HEK293T (cell line): ENCODE measurements around the gene NR5A1.

Source experiments
- CTCF ChIA-PET: fragments of 350-600 bp; formaldehyde crosslinking; extraction: SDS; loops from one replicate; lab custom pipeline; 2021; ENCODE audit warnings: antibody characterized with exemption, inconsistent platforms; lab: Yijun Ruan, JAX
- POLR2A ChIA-PET: fragments of 350-600 bp; formaldehyde crosslinking; extraction: SDS; loops from one replicate; lab custom pipeline; 2020; ENCODE audit warnings: antibody characterized with exemption, inconsistent platforms; lab: Yijun Ruan, JAX
- DNase-seq: peaks from one replicate; pipeline ENCODE4 v3.0.0; 2012; ENCODE audit warnings: mixed read lengths; ENCODE audit errors: extremely low spot score
- ARNT ChIP-seq: fragments of 450-650 bp; IDR thresholded peaks from 2 replicates; pipeline ENCODE4 v1.6.1; 2017; ENCODE audit warnings: mild to moderate bottlenecking
- BHLHE40 ChIP-seq: fragments of 450-650 bp; IDR thresholded peaks from 2 replicates; pipeline ENCODE4 v1.6.1; 2016; ENCODE audit warnings: mild to moderate bottlenecking, moderate library complexity, borderline replicate concordance
- CTBP1 ChIP-seq: fragments of 450-650 bp; IDR thresholded peaks from 2 replicates; pipeline ENCODE4 v1.6.1; 2016; ENCODE audit warnings: borderline replicate concordance
- ELF4 ChIP-seq: fragments of 450-650 bp; IDR thresholded peaks from 2 replicates; pipeline ENCODE4 v1.6.1; 2017; ENCODE audit warnings: antibody characterized with exemption
- FOXA1 ChIP-seq: fragments of 450-650 bp; IDR thresholded peaks from 2 replicates; pipeline ENCODE4 v1.6.1; 2016; ENCODE audit warnings: mild to moderate bottlenecking
- FOXK2 ChIP-seq: fragments of 450-650 bp; IDR thresholded peaks from 2 replicates; pipeline ENCODE4 v1.6.1; 2016; ENCODE audit warnings: mild to moderate bottlenecking
- FOXM1 ChIP-seq: fragments of 450-650 bp; IDR thresholded peaks from 2 replicates; pipeline ENCODE4 v1.6.1; 2017; ENCODE audit warnings: mild to moderate bottlenecking, borderline replicate concordance
- HDGF ChIP-seq: fragments of 450-650 bp; IDR thresholded peaks from 2 replicates; pipeline ENCODE4 v1.6.1; 2017; ENCODE audit warnings: antibody characterized with exemption, borderline replicate concordance
- L3MBTL2 ChIP-seq: fragments of 450-650 bp; conservative IDR thresholded peaks from 2 replicates; pipeline ENCODE4 v1.6.1; 2016; ENCODE audit warnings: mild to moderate bottlenecking
- LEF1 ChIP-seq: fragments of 450-650 bp; IDR thresholded peaks from 2 replicates; pipeline ENCODE4 v1.6.1; 2017; ENCODE audit warnings: mild to moderate bottlenecking, borderline replicate concordance
- NFRKB ChIP-seq: fragments of 450-650 bp; IDR thresholded peaks from 2 replicates; pipeline ENCODE4 v1.6.1; 2016; ENCODE audit warnings: mild to moderate bottlenecking, moderate library complexity
- PKNOX1 ChIP-seq: fragments of 450-650 bp; IDR thresholded peaks from 2 replicates; pipeline ENCODE4 v1.6.1; 2016
- SP1 ChIP-seq: fragments of 450-650 bp; IDR thresholded peaks from 2 replicates; pipeline ENCODE4 v1.6.1; 2017
- SUZ12 ChIP-seq: fragments of 450-650 bp; IDR thresholded peaks from 2 replicates; pipeline ENCODE4 v1.6.1; 2016; ENCODE audit warnings: mild to moderate bottlenecking
- TARDBP ChIP-seq: fragments of 450-650 bp; IDR thresholded peaks from 2 replicates; pipeline ENCODE4 v1.6.1; 2016
- ZNF384 ChIP-seq: fragments of 450-650 bp; IDR thresholded peaks from 2 replicates; pipeline ENCODE4 v1.6.1; 2016

The NR5A1 gene

GRCh38 chr9:124498499-124499146 is 8.6 kb downstream of the NR5A1 start:
- no peak for TF ChIP-seq NFRKB
- no peak for TF ChIP-seq BHLHE40
- no peak for TF ChIP-seq TARDBP
- TF ChIP-seq SUZ12 = no peak
- TF ChIP-seq SP1 = no peak
- no peak for TF ChIP-seq ELF4
- TF ChIP-seq CTBP1 = no peak
- TF ChIP-seq FOXM1 = no peak
- no peak for TF ChIP-seq HDGF
- TF ChIP-seq ZNF384 = no peak
- TF ChIP-seq FOXK2 = no peak
- TF ChIP-seq L3MBTL2 = no peak
- no peak for TF ChIP-seq FOXA1
- TF ChIP-seq PKNOX1 = no peak
- TF ChIP-seq LEF1 = no peak
- no peak for TF ChIP-seq ARNT
- CTCF ChIA-PET = no interaction called here
- no peak for DNase-seq
- POLR2A ChIA-PET = no interaction called here

- no peak for DNase-seq
- ChIA-PET CTCF (no interaction called here), POLR2A (no interaction called here)
- TF ChIP-seq SP1 (no peak), FOXA1 (no peak), ARNT (no peak), HDGF (no peak)
These were observed 9.2 kb downstream of the NR5A1 start for GRCh38 chr9:124498040-124498439.

- POLR2A ChIA-PET = no interaction called here
- no peak for DNase-seq
- CTCF ChIA-PET = no interaction called here
- TF ChIP-seq CTBP1 (no peak), FOXA1 (no peak), ELF4 (no peak), HDGF (no peak)
These were observed 9.8 kb downstream of the NR5A1 start for GRCh38 chr9:124497441-124497840.

GRCh38 chr9:124496463-124496862 is 10.7 kb downstream of the NR5A1 start:
- CTCF ChIA-PET = no interaction called here
- TF ChIP-seq FOXA1 = no peak
- no peak for TF ChIP-seq SP1
- TF ChIP-seq BHLHE40 = no peak
- TF ChIP-seq SUZ12 = no peak
- TF ChIP-seq NFRKB = no peak
- TF ChIP-seq HDGF = no peak
- TF ChIP-seq ZNF384 = no peak
- TF ChIP-seq FOXM1 = no peak
- no peak for TF ChIP-seq CTBP1
- TF ChIP-seq PKNOX1 = no peak
- no peak for TF ChIP-seq TARDBP
- TF ChIP-seq L3MBTL2 = no peak
- TF ChIP-seq LEF1 = no peak
- TF ChIP-seq ELF4 = no peak
- TF ChIP-seq FOXK2 = no peak
- TF ChIP-seq ARNT = no peak
- POLR2A ChIA-PET = interaction anchor here (0.8 kb wide), 1 partner anchor 78 kb away, joined by 3 read pairs; no protein-coding TSS in a partner anchor
- no peak for DNase-seq

GRCh38 chr9:124496075-124496449 is 11.1 kb downstream of the NR5A1 start:
- no peak for DNase-seq
- CTCF ChIA-PET = no interaction called here
- TF ChIP-seq LEF1 (no peak), HDGF (no peak), SP1 (no peak), PKNOX1 (no peak), SUZ12 (no peak), TARDBP (no peak), ARNT (no peak), BHLHE40 (no peak), L3MBTL2 (no peak), ZNF384 (no peak), ELF4 (no peak), FOXA1 (no peak), NFRKB (no peak), FOXK2 (no peak), CTBP1 (no peak), FOXM1 (no peak)
- POLR2A ChIA-PET = no interaction called here
